Stimulated activated CD4-positive, alpha-beta T cell treated with anti-CD3 and anti-CD28 coated beads, Interleukin-1b, Interleukin-23, amount 100 ng/mL, for 24 hours (primary cell): ENCODE data around the gene LCN10.
"Not testable (repeated sequence)": the region's sequence is repeated elsewhere in the genome, so short reads cannot be mapped to it uniquely, and the experiment has no call there.

Experiments used
- DNase-seq, 4 experiments: peaks; one replicate each; pipeline ENCODE4 v3.0.0-alpha.2; 2020; ENCODE audit warnings: low read depth in 4 of 4, low spot score in 1 of 4

LCN10 gene

DNA sequence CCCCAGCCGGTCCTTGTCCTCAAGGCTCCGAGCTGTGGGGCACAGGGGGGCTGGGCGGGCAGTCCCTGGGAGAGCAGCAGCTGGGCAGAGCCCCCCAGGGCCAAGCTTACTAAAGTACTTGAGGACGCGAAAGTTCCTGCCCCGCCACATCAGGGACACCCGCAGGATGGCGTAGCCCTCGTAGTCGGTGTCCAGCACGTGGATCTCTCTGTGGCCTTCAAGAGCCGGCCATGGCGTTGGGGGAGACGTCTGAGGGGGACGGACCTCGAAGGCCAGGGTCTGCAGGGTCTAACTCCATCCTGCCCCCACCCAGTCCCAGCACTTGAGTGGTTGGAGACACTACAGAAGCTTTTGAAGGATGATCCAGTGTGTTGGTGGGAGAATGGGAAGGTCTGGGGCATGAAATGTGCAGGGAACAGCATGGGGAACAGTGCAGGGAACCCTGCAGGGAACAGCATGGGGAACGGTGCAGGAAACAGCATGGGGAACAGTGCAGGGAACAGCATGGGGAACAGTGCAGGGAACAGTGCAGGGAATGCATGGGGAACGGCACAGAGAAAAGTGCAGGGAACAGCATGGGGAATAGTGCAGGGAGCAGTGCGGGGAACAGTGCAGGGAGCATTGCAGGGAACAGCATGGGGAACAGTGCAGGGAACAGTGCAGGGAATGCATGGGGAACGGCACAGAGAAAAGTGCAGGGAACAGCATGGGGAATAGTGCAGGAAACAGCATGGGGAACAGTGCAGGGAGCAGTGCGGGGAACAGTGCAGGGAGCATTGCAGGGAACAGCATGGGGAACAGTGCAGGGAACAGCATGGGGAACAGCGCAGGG lies 12.8 kb upstream of the LCN10 start:
- not testable (repeated sequence) for DNase-seq

DNA sequence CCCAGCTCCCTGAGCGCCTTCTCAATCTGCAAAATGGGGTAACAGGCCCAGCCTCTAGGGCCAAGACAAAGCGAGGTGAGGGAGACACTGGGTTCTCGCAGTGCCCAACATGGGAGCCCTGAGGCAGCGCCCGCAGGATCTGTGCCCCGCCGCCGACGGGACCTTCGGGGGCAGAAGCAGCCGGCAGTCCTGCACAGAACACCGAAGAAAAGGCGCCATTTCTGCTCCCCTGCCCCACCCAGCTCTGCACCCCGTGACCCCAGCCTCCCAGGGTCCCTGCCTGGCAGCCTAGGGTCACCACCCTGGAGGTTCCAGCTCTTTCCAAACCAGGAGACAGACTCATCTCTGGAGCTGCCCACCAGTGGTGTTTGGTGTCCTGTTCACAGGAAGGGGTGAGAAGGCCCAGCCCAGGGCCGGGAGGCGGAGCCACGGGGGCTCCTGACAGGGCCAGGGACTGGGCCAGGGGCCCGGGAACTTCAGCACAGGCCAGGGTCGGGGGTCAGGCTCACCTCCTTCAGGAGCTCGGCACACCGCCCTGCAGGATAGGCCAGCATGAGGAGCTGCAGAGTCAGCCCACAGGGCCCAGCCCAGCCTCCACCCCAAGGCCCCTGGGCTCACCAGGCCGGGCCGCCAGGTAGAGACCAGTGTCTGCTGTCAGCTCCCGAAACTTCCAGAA lies 12.0 kb upstream of the LCN10 start:
- DNase-seq = no peak

DNA sequence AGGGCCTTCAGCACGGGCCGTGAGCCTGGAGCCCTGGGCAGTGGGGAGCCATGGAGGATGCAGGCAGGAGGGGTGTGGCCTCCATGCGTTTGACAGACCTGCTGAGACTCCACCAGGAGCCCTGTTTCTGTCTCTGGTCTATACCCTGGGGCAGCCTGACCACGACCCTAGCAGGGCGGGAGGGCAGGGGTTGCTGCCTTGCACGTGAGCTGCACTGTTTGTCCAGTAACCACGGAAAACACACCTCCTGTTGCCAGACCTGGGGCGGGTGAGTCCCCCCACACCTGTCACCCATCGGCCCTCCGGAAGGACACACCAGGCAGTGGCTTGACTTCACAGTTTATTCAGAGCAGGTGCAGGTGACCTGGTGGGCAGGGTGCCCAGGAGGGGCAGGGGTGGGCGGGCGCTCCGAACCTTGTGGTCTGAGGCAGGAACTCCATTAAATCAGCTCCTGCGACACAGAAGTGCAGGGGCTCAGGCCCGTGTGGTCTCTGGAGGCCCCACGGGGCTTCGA lies 11.4 kb upstream of the LCN10 start:
- DNase-seq = no peak

DNA sequence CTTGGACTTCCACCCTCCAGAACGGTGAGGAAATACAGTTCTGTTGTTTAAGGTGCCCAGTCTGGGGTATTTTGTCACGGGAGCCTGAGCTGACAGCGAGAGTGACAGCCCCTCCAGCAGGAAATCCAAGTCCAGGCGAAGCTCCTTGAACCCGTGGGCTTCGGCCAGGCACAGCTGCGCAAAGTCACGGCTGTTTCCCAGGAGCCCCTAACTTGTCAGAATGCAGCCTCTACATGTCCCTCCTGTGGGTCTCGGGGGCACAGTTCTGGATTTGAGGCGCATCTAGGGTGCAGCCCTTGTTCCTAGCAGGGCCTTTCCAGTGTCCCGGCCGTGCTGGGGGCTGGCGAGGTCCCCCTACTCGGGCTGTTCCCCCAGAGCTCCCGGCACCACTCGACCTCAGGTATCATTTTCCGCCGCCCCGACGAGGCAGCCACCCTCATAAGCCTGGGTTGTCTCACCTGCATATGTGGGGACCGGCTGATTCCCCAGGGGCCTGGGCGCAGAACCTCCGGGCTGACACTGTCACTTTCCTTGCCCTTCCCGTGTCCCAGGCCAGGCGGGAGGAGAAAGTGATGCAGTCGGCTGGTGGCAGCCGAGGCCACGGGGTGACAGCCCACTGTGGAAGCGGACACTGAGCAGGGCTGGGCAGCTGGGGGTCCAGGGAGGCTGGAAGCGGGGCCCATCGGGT lies 10.8 kb upstream of the LCN10 start:
- no peak for DNase-seq

DNA sequence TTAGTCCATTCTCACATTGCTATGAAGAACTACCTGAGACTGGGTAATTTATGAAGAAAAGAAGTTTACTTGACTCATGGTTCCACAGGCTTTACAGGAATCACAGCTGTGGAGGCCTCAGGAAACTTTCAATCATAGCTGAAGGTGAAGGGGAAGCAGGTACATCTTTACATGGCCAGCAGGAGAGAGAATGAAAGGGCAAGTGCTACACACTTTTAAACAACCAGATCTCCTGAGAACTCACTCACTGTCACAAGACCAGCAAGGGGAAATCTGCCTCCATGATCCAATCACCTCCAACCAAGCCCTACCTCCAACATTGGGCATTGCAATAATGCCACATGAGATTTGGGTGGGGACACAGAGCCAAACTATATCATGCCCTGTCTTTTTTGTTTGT lies 9.1 kb upstream of the LCN10 start:
- no peak for DNase-seq

DNA sequence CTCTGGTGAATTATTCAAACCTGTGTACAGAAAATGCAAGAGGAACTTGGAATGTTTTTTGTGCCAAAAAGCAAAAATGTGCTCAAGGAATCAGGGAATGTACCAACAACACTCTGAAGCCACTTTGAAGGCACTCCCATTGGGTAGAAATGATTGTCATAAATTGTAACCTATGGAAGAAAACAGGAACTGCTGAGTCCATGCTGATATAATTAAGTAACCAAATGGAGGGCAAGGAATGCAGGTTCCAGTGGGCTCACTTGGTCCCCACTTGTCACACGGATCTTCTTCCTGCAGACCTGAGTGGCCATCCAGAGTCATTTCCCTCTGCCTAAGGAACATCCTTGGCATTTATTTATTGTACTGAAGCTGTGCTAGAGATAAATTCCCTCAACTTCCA lies 8.5 kb upstream of the LCN10 start:
- DNase-seq = no peak

DNA sequence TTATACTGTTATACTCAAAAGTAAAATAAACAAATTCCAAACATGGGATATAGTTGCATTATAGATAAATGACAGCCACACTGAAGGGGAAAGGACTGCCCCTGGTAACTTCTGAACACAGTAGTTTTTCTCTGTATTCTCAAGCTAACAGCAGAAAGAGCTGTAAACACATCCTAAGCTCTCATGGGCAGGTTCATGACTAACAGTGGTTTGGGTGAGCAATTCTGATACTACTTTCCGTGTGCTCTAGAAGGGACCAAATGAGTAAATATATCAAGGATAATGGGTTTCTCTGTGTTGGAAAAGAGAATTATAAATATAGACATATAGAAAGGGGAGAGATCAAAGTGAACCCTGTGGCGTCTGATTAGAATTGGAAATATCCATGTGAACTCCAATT lies 7.8 kb upstream of the LCN10 start:
- no peak for DNase-seq

DNA sequence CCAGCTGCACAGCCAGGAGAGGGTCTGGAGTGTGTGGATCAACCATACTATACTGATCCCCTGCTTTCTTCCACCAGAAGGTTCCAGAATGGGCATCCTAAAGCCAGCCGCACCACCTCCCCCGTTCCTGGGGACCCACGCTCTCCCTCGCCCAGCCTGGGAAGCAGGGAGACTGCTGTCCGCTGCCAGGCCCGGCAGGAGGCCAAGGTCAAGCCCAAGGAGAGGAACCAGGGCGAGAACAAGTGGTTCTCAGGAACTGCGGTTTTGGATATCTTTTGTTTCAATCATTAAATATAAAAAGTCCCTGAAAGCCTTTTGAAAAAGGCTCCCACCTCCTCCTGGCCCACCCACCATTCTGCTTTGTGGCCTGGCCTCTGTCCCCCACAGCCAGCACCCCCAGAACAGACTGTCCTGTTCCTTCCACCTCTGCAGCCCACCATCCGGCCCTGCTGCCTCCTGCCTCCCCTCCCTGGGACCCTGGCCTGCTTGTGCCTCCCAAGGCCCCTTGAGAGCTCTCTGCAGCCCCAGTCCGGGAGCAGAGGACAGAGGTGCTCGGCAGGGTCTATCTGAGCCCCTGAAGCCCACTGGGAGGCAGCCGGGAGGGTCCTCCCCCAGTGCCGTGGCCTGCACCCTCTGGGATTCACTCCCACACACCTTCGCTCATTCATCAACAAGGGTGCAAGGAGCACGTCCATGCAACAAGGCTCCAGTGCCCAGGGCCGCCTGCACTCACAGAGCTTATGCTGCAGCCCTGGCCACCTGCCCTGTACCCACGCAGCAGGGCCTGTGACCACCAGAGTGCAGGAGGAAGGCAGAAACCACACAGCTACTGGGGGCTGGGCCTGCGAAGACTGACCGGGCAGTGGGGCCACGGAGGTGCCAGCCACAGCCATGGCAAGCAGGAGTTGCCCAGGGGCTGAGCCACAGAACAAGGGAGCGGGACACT lies 6.2 kb upstream of the LCN10 start:
- DNase-seq = no peak

DNA sequence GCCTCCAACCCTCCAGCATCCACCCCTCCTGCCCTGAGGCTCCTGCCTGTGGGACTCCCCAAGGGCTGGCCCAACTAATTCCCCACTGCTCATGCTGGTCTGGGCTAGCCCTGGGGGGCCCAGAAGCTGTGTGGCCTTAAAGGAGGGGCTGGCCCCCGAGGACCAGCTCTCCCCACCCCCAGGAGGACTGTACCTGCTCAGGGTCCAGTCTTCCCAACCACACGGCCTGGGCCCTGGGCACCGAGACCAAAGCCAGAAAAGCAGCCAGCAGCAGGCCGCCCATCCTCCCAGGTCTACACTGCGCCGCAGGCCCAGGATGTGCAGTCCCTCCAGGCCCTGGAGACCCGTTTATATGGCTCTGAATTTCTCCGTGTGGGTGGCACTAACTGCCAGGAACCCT lies 5.5 kb upstream of the LCN10 start, which contains the start of gene LCN6:
TSS of gene LCN6 (minus strand) at position 325 of the 400 bp plus-strand sequence. CDS start at position 283, 42 bp downstream.
- DNase-seq = no peak

DNA sequence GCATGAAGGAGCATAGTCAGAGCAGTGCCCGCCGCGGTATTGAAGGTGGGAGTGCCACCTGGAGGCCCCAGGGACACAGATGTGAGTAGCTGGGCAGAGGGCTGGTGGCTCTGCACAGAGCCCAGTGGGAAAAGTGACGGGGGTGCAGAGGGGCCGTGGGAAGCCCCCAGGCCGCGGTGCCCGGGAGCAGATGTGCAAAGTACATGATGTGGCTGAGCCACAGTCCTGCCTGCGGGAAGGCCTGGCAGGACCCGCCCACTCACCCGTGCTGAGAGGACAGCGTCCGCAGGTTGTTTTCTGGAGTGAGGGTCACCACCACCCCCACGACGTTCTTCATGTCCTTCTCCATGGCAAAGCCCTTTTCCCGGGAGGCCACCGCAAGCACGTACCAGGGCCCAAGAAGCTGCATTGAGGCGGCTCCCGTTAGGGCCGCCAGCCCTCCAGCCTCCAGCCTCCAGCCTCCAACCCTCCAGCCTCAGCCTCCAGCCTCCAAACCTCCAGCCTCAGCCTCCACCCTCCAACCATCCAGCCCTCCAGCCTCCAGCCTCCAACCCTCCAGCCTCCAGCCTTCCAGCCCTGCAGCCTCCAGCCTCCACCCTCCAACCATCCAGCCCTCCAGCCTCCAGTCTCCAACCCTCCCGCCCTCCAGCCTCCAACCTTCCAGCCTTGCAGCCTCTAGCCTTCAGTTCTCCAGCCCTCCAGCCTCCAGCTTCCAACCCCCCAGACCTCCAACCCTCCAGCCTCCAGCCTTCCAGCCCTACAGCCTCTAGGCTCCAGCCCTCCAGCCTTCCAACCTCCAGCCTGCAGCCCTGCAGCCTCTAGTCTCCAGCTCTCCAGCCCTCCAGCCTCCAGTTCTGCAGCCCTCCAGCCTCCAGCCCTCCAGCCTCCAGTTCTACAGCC lies 4.7 kb upstream of the LCN10 start:
- no peak for DNase-seq

DNA sequence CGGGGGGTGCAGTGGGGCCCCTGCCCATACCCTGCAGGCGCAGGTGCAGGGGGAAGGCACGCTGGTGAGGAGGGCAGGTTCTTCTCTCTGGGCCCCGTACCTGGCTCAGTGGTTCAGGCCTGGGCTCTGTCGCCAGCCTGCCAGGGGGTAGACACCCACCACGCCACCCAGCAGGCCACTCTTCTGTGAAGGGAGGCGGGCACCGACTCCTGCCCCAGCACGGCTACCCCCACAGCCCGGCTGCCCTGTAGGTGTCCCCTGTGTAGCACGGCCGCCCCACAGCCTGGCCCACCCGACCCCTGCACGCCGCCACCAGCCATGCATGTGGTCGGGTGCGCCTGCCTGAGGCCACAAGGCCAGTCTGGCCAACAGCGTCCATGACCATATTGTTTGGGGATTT lies 3.9 kb upstream of the LCN10 start:
- no peak for DNase-seq

DNA sequence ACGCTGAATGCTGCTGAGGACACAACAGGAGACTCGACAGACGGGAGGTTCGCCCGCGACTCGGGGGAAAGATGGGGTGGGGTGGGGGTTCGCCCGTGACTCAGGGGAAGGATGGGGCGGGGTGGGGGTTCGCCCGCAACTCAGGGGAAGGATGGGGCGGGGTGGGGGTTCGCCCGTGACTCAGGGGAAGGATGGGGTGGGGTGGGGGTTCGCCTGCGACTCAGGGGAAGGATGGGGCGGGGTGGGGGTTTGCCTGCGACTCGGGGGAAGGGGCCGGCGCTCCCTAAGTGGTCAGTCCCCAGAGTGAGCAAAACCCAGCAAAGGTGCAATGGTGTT lies 3.4 kb upstream of the LCN10 start:
- DNase-seq = no peak

DNA sequence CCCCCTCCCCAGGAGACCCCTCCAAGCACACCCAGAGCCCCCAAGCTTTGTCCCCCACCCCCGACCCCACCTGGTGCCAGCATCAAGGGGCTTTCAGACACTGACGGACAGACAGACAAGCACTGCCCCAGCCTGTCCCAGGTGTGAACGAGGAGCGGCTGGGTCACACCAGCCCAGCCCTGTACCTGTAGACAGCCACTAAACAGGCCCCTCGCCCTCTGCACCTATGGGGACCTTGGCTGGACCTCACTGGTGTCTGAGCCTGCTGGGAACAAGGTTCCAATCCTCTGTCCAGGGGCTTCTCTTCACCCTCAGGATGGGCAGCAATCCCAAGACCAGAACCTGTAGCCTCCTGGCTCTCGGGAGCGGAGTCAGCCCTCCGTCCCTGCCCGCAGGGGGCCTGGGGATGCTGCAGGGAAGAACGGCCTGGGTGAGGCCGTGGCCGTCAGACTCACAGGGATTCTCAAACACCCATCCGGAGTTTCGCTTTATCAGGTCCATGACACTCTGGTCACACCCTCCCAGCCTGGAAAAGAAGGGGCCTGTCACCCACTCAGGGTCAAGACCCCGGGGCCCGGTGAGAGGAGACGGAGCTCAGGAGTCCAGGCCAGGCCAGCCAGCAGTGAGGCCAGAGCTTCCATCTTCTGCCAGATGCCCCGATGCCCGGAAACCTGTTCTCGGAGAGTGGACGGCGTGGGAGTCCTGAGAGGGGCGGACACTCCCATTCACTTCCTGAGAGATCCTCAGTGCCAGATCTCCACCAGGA lies 2.8 kb upstream of the LCN10 start:
- no peak for DNase-seq

DNA sequence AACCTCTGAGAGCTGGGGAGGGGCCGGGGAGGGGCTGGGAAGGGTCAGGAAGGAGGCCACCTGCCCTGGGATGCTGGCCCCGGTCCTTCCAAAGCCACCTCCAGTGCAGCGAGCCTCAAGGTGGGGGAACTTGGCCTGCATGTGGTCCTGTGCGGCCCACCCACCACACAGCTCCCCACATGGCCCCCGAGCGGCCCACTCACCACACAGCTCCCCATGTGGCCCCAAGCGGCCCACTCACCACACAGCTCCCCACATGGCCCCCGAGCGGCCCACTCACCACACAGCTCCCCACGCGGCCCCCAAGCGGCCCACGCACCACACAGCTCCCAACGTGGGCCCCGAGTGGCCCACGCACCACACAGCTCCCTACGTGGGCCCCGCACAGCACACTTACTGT lies 2.0 kb upstream of the LCN10 start:
- no peak for DNase-seq

DNA sequence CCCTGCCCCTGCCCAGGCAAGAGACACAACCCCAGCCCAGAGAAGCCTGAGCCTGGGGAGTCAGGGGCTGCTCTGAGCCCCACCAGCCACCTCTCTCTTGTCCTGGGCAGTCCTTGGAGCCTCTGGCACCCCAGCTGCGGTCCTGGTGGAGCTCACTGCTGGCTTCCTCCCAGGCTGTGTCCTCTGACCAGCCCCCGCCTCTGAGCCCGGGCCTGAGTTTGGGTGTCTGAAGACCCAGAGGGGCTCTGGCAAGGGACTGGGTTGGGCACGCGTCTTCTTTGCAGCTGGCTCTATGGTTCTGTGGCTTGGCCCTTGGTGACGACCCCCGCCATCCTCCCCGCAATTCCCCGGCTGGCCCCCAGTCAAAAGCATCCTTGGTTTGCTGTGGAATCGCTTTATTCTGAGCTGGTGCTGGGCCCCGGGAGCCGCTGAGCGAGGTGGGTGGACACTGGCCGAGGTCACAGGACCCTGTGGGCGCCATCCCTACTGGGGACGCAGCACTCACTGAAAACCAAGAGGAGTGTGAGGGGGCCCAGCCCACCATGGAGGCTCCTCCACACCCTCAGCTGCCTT lies 985 bp upstream of the LCN10 start:
- DNase-seq = no peak

DNA sequence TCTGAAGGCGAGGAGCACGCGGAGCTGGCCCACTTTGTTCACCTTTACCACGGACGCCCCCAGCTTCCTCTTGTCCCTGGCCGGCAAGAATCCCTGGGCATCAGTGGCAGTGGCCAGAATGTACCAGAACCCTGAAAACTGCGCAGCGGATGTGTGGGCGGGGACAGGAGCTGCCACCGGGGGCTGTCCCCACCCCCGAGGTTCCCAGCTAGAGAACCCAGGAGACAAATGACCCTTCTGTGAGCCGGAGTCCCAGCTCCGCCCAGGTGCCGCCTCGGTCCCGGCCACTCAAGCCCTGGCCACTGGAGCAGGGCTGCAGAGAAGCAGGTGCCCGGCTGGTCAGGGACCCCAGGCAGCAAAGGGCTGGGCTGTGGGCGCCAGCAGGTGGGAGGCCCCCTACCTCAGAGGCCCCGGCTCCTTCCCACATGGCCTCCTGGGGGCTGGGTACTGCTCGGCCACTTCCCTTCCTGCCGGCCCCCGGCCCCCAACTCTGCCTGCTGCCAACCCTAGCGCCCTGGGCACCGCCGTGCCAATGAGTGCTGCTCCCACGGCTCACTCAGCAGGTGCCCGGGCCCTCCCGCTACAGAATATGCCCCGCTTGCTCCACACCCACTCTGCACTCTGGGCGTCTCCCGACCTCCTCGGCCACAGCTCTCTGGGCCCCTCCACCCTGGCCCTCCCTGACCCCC lies 713 bp downstream of the LCN10 start:
- no peak for DNase-seq

DNA sequence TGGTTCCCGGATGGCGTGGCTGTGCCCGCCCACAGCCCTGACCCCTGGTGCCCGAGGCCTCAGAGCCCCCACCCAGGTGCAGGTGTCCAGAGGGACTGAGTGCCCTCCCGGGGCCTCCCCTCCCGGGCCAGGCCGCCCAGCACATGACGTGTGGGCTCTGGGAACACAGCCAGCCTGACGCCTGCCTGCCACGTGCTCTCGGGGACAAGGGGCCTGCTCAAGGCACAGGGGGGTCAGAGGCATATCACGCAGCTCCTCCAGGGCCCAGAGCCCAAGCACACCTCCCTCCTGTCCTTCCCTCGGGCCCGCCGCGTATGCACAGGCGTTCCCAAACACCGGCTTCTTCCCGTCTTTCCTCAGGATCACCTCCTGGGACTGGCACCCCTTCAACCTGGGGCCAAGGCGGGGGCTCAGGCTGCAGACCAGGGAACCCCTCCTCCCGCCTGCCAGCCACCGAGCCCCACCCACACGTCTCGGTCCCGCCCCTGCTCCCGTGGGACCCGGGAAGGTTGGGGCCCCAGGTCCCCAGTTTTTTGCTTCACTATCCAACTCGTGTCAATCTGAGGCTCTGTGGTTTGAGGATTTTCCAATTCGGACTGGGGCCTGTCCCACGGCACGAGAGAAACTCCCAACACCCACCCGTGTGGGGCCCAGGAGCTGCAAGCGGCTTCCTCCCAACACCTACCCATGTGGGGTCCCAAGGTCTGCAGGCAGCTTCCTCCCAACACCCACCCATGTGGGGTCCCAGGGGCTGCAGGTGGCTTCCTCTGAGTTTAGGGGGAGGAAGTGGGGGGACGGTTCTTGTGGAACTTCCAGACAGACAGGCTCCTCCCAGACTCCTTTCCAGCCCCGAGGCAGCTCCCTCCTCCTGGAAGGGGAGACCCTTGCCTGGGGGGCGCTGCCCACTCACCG lies 1.5 kb downstream of the LCN10 start:
- DNase-seq = no peak
